ENCODE data around the gene NAV2.

Gene NAV2

GRCh38 chr11:19827399-19828135, 114.9 kb downstream of the NAV2 start:
- H3K4me3 ChIP-seq (ENCODE audit: low read depth, low read length) = no peak overlapping the region

- H3K4me3 ChIP-seq (ENCODE audit: low read depth, low read length) = no peak overlapping the region
Measured at GRCh38 chr11:19828382-19829108, 115.9 kb downstream of the NAV2 start.

- H3K4me3 ChIP-seq (ENCODE audit: low read depth, low read length) = no peak overlapping the region
Measured at GRCh38 chr11:19829109-19829837, 116.6 kb downstream of the NAV2 start.

GRCh38 chr11:19832086-19832750, 119.6 kb downstream of the NAV2 start:
- H3K4me3 ChIP-seq (ENCODE audit: low read depth, low read length) = no peak overlapping the region

GRCh38 chr11:19832901-19833300, 120.3 kb downstream of the NAV2 start:
- no peak overlapping the region for H3K4me3 ChIP-seq (ENCODE audit: low read depth, low read length)

- H3K4me3 ChIP-seq (ENCODE audit: low read depth, low read length) = no peak overlapping the region
Measured at GRCh38 chr11:19834771-19835170, 122.1 kb downstream of the NAV2 start.

- no peak overlapping the region for H3K4me3 ChIP-seq (ENCODE audit: low read depth, low read length)
Measured at GRCh38 chr11:19836666-19837065, 124.0 kb downstream of the NAV2 start.

- no peak overlapping the region for H3K4me3 ChIP-seq (ENCODE audit: low read depth, low read length)
Measured at GRCh38 chr11:19838994-19839768, 126.5 kb downstream of the NAV2 start.

- H3K4me3 ChIP-seq (ENCODE audit: low read depth, low read length) = no peak overlapping the region
Measured at GRCh38 chr11:19840961-19841360, 128.3 kb downstream of the NAV2 start.

GRCh38 chr11:19842505-19842904, 129.9 kb downstream of the NAV2 start:
- H3K4me3 ChIP-seq (ENCODE audit: low read depth, low read length) = no peak overlapping the region

GRCh38 chr11:19843079-19843478, 130.4 kb downstream of the NAV2 start:
- H3K4me3 ChIP-seq (ENCODE audit: low read depth, low read length) = no peak overlapping the region

- no peak overlapping the region for H3K4me3 ChIP-seq (ENCODE audit: low read depth, low read length)
Measured at GRCh38 chr11:19844012-19844411, 131.4 kb downstream of the NAV2 start.

GRCh38 chr11:19844806-19845205, 132.2 kb downstream of the NAV2 start:
- no peak overlapping the region for H3K4me3 ChIP-seq (ENCODE audit: low read depth, low read length)

GRCh38 chr11:19845626-19846025, 133.0 kb downstream of the NAV2 start:
- H3K4me3 ChIP-seq (ENCODE audit: low read depth, low read length) = no peak overlapping the region

- no peak overlapping the region for H3K4me3 ChIP-seq (ENCODE audit: low read depth, low read length)
Measured at GRCh38 chr11:19846654-19847305, 134.1 kb downstream of the NAV2 start.

- no peak overlapping the region for H3K4me3 ChIP-seq (ENCODE audit: low read depth, low read length)
Measured at GRCh38 chr11:19848219-19848618, 135.6 kb downstream of the NAV2 start.

- H3K4me3 ChIP-seq (ENCODE audit: low read depth, low read length) = no peak overlapping the region
Measured at GRCh38 chr11:19849107-19849789, 136.6 kb downstream of the NAV2 start.

GRCh38 chr11:19849947-19850593, 137.4 kb downstream of the NAV2 start:
- no peak overlapping the region for H3K4me3 ChIP-seq (ENCODE audit: low read depth, low read length)

GRCh38 chr11:19852288-19852687, 139.7 kb downstream of the NAV2 start:
- no peak overlapping the region for H3K4me3 ChIP-seq (ENCODE audit: low read depth, low read length)

All from iPS-11a (cell line).